Neural progenitor cell (in vitro differentiated cells): Measurements from ENCODE around the gene THSD4.

ENCODE experiments used
- CTCF ChIP-seq: fragments of 200-600 bp; sonication (generic); IDR thresholded peaks from 2 replicates; pipeline ENCODE4 v1.5.1; 2017; ENCODE audit warnings: antibody characterized with exemption, mild to moderate bottlenecking
- EZH2 ChIP-seq: fragments of 200-600 bp; sonication (generic); IDR thresholded peaks from 2 replicates; pipeline ENCODE4 v1.6.1; 2017; ENCODE audit warnings: antibody characterized with exemption, mild to moderate bottlenecking, moderate library complexity

- no peak for TF ChIP-seq CTCF
- no peak for TF ChIP-seq EZH2
These were observed 48.3 kb upstream of the THSD4 start for GRCh38 chr15:71066983-71067382.
